GM21786 (cell line): ENCODE data around the gene PZP.
"Not testable (repeated sequence)": the region's sequence is repeated elsewhere in the genome, so short reads cannot be mapped to it uniquely, and the experiment has no call there.

Experiments
- ATAC-seq: cut with Tn5 transposase; IDR thresholded peaks from one replicate; pipeline ENCODE4 v1.9.1; 2021; ENCODE audit not compliant: unreplicated experiment

PZP gene

DNA sequence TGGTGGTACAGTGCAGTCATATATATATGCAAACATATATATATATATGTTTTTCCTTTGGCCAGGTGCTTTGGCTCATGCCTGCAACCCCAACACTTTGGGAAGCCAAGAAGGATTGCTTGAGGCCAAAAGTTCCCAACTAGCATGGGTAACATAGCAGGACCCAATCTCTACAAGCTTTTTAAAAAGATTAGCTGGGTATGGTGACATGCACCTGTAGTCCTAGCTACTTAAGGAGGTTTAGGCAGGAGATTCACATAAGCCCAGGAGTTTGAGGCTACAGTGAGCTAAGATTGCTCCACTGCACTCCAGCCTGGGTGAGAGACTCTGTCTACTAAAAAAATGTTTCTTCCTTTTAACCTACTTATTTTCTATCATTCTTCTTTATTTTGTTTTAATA, 10.2 kb downstream of the PZP start:
- no peak for ATAC-seq

DNA sequence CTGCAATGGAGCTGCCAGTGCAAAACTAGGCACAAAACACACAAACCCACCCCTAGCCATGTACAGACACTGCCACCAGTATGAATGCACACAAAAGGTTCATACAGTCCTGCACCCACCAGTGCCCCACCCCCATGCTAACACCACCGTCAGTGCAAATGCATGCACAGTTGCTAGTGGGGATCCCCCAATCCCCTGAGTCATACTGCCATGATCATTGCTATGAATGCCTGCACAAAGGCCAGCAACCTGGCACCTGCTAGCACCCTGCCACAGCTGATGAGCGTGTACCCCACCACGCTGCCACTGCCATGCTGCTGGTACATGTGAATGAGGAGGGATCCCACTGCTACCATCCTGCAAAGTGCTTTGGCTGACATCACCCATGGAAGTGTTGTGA, 23.9 kb downstream of the PZP start:
- ATAC-seq, result no peak

DNA sequence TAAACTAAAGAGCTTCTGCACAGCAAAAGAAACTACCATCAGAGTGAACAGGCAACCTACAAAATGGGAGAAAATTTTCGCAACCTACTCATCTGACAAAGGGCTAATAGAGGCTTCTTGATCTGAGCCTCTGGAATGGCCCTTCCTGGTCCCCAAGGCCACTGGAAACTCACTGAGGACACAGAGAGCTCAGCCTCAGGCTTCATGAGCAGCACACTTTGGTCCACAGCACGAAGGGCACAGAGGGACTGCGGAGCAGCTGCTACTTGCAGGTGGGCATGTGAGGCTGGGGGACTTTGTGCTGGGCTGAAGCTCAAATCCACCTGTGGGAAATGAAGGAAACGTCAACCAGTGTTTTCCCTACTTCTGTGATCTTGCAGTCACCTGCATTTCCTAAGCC, 27.4 kb downstream of the PZP start:
- ATAC-seq, result no peak

DNA sequence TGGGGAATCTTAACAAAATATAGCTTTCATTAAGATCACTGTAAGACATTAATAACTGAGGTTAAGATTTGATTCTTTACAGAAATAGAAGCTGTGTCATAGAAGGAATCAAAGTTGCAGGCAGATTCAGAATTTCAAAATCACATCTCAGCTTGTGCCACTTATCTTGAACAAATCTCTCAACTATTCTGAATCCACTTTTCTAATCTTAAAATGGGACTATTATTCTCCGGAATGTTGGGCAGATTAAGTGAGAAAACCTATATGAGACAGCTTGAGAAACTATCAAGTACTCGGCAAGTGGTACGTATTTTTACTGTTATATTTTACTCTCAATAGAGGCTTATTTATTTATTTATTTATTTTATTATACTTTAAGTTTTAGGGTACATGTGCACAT, 28.4 kb downstream of the PZP start:
- no peak for ATAC-seq

DNA sequence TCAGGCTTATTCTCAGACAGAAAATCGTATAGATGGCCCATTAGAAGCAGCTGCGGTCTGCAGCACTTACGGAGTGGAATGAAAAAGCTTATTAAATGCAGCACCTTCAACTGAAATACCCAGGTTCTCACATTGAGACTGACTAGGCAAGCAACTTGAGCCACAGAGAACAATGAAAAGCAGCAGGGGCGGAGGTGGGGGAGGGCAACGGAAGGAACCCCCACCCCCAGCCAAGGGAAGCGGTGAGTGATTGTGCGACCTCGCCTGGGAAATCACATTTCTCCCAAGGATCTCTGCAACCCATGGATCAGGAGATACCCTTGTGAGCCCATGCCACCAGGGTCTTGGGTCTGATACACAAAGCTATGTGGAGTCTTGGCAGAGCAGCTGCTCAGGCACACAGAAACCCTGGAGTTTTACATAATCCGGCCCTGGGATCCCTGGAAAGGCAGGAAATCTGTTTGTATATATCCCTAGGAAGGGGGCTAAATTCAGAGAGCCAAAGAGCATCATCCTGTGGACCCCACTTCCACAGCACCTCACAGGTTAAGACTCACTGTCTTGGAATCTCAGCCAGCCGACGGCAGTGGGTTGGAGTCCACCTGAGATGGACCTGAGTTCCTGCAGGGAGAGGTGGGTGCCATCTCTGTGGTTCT, 38.1 kb downstream of the PZP start:
- no peak for ATAC-seq

DNA sequence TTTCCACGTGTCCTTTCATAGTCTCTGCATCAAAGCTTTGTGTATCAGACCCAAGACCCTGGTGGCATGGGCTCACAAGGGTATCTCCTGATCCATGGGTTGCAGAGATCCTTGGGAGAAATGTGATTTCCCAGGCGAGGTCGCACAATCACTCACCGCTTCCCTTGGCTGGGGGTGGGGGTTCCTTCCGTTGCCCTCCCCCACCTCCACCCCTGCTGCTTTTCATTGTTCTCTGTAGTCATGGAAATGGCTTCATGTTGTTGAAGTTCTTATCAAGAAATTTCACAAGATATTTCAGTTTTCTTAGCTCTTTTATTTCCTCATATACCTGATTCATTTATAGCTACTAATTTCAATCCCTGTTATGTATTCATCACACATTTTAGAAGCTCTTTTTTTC, 40.9 kb downstream of the PZP start:
- not testable (repeated sequence) for ATAC-seq

DNA sequence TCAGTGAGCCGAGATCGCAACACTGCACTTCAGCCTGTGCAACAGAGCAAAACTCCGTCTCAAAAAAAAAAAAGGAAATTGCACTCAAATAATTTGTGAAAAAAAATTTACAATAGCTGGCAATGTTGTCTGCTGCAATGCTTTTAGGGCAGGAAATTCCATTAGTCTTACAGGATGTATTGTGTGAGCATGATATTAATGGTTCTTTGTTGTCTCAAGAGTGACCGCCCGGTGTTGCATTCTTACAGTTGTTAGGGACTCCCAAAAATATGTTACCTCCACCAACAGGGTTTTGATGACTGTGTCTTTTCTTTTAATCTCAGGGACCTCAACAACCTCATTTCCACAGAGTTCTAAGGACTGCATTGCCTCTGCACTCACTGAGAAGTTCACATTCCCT, 44.8 kb downstream of the PZP start:
- ATAC-seq, result no peak

DNA sequence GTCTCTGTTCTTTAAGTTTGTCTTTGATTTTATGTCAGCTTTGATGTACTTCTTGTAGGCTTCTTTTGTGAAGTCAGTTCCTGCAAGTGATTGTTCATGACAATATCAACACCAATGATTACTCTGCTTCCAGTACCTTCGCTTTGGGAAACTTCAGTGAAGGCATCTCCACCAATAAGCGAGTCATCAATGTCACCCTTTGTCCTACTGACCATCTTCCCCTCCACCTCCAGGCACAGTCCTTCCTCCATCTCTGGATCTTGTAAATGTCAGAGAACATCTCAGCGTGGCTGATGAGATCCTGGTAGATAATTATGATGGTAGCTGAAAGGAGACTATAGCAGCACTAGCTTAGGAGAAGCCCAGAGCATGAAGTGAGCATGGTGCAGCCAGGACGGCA, 52.1 kb downstream of the PZP start:
- ATAC-seq, result no peak

DNA sequence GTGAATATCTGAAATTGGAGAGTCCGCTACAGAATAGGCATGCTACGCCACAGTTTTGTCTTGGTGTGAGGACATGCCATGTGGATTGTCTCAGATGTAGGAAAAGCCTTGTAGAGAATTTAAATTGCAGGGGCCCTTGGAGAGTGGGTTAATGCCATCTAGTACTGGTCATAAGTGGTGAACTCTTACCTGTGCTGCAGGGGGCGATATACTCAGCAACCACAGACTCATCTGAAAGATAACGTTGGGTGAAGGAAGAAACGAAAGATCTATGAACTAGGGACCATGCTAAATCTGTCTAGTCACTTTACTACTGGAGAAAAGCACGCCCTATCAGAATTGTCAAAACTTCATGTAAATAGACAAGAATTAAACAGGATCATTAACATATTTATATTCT, 58.8 kb downstream of the PZP start:
- ATAC-seq, result no peak

DNA sequence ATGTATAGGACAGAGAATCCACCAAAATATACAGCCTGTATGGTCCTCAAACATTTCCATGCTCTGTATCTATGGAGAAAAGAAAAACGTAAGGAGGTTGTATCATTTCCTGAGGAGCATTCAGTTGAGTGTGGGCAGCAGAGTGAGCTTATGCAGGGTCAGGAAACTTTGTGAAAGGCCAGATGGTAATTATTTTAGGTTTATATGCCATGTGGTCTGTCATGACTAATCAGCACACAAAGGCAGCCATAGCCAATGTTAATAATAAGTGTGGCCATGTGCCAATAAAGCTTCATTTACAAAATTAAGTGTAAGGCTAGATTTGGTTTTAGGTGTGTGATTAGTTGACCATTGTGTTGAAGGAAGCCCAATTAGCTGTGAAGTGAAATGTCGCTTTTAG, 59.3 kb downstream of the PZP start:
- no peak for ATAC-seq

DNA sequence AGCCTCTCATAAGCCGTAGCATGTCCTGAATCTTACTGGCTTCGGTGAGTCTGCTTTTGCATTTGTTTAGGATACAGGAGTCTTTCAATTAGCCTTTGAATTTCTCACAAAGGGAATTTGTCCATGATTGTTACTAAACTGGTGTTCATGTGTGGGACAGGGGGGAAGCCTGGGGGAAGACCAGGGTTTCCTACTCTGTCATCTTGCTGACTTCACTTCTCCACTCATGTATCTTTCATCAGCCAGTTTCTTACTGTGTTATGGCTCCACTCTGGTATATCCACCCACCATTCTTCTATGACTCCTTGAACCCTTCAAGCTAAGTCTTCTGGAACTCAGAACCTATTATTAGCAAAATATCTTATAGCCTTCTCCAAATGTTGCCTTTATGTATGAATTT, 60.7 kb downstream of the PZP start:
- ATAC-seq, result no peak

DNA sequence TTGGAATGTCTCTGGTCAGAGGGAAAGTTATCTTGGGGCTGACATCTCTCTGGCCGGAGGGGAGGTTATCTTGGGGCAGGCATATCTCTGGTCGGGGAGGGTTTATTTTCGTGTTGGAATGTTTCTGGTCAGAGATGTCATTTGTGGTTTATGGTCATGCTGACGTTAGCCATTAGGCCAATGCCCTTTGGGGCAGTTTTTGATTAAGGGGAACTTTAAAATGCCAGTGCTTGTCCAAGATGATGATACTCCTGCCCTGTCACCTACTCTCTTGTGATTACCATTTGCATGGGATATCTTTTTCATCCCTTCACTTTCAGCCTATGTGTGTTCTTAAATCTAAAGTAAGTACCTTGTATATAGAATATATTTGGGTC, 63.5 kb downstream of the PZP start:
- ATAC-seq, result no peak

DNA sequence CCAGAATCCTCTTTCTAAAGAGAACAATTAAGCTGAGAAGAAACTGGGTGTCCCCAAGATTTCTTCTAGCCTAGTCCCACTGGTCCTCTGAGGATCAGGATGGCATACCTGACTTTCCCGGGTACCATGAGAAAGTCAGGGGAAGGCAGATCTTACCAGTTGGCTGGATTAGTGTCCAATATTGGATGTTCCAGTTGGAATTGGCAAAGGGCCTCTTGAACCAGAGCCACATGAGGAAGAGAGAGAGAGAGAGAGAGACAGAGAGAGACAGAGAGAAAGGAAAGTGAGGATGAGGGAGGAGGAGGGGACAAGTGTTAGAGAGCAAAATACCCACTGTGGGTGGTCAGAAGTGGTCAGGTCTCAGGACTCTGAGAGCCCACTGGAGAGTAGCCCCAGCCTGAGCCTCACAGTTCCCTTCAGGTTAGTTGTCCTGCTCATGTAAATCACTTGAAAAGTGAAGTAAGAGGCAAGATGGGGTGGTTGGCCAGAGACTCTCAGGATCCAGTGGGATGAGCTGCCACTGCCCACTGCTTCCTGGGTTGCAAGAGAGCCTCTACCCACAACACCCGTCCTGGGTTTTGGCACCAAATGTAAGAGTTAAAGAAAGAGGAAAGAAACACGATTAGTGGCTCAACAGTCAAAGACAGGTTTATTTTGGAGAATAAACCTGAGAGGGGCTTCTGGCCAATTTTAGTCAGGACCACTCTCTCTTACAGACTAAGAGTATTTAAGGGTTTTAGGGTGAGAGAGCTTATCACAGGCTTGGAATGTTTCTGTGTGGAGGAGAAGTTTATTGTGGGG, 64.1 kb downstream of the PZP start:
- no peak for ATAC-seq

DNA sequence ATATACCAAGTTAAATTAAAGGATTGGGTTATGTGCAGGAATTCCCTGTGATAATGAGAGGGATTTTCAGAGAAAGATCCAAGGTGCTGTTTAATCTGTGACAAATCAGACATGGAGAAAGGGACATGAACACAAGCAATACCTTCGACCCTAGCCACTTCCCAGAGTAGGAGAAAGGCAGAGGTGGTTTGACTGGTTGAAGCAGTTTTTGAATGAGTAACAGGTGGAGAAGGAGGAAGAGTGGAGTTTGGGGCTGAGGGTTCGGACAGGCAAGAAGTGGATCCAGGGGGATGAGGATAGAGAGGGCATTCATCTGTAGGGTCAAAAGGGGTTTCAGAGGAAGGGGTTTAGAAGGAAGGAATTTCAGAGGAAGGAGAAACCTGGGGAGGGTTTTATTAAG, 65.1 kb downstream of the PZP start:
- ATAC-seq, result no peak

DNA sequence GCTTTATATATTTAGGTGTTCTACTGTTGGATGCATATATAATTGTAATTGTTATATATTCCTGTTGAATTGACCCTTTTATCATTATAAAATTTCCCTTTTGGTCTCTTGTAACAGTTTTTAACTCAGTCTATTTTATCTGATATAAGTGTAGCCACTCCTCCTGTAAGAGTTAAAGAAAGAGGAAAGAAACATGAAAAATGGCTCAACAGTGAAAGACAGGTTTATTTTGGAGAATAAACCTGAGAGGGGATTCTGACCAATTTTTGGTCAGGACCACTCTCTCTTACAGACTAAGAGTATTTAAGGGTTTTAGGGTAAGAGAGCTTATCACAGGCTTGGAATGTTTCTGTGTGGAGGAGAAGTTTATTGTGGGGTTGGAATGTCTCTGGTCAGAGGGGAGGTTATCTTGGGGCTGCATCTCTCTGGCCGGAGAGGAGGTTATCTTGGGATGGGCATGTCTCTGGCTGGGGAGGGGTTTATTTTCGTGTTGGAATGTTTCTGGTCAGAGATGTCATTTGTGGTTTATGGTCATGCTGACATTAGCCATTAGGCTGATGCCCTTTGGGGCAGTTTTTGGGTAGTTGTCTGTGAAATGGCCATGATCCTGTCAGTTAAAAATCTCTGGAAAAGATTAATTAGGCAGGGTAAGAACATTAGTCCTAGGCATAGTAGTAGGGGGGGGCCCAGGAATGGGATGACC, 68.5 kb downstream of the PZP start:
- not testable (repeated sequence) for ATAC-seq

DNA sequence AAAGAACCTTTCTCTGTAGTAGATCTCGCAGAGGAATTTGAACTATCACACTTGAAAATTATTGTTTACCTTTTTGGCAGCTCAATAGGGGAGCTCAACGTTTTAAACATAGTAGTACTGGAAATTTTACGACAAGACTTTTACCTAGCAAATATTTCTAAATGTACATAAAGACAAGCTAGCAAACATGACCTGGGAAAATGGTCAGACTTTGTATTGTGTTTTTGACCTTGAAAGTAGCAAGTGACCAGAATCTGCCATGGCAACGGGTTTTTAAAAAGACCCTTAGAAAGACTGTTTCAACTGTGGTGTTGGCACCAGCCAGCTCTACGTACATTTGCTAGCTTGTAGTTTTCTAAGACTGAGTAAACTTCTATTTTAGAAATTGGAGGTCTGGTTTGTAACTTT, 72.3 kb downstream of the PZP start:
- no peak for ATAC-seq

DNA sequence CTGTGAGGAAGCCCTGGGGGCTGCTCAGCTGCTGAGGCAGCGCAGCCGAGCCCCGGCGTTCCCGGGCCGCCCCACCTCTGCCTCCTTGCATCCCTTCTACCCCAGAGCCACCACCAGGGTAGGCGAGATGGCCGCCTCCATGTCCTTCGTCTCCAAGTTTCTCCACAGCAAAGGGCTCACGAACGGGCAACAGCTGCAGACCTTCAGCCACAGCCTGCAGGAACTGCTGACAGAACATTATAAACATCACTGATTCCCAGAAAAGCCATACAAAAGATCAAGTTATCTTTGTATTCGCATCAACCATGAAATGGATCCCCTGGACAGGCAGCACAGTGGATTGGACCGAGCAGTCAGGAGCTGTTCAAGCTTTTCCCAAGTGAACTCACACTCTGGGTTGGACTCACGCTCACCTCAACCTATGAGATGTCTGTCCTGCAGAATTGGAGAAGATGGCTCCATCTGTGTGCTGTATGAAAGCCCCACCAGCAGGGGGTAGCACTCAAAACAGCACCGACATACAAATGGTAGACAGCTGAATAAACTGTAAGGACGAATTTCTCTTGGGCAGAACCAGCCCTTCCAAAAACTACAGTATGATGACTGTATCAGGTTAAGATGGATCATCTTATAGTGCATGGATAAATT, 73.1 kb downstream of the PZP start:
- no peak for ATAC-seq

DNA sequence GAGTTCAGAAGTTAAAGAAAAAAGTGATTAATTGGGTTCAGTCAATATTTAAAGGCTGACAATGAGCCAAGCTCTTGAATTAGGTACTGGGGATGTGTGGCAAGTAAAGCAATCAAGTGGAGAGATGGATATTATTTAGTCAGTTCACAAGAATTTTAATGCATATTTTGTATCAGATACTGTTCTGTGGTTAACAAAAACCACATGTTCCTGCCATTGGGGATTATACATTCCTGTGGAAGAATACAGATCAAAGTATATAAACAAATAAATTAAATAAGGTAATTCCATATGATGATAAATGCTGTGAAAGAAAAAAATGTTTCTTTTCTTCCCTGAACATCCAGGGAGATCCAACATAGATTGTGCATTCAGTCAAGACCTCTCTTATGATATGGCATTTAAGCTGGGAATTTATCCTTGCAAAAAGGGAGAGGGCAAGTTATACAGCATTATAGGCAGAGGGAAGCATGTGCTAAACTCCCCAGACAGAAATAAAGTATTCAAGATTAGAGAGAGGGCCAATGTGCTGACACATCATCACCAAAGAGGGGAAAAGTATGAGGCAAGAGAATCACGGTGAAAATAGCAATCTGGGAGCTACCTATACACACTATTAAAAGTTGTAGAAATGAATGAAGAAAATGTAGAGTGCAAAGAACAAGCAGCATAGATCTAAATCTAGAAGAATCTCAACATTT, 74.8 kb downstream of the PZP start:
- ATAC-seq, result no peak

DNA sequence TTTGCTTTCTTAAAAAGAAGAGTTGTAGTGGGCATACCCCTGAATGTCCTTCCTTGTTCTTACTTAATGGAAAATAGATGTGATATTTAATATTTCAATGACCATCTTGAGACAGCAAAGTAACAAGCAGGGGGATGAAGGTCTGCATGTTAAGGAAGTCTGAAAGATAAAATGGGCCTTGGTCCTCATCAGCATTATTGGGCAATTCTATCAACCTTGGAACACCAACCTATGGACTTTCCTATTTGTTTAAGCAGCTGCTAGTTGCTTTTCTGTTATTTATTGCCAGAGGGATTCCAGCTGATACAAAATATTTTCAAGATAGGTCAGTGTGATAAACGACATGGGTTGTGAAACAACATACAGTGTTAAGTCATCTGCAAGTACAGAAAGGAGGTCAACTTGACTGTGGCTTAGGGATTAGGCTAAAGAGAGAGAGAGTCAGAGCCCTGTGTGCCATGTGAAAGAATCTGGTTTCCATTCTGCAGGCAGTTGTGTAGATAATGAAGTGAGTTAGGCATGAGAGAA, 76.1 kb downstream of the PZP start:
- no peak for ATAC-seq

DNA sequence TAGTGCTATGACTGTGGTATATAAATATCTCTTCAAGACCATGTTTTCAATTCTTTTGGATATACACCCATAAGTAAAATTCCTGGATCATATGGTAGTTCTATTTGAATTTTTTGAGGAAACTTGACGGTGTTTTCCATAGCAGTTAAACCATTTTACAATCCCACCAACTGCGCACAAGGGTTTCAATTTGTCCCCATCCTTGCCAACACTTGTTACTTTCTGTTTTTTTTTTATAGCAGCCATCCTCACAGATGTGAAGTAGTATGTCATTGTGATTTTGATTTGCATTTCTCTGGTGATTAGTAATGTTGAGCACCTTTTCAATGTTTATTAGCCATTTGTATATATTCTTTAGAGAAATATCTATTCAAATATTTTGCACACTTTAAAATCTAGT, 78.0 kb downstream of the PZP start:
- no peak for ATAC-seq
